ENCODE data around the gene WDR46. TPM values are rescaled to one million over a fixed set of nuclear protein-coding genes. Genes with fewer than 3 reads are reported as not detected.

Gene WDR46
- total and polyA plus RNA-seq, 12 donors = 11.0 to 40.6 (median 17.8) TPM

- WGBS, 2 donors = 0% methylated on average over 58 of the region's 58 CpGs
- H3K9me3 ChIP-seq = no peaks in the 10 kb centered on the region
- ATAC-seq (peak; percentile 94 to 98 (median 97)), DNase-seq (peak; percentile 97 to 98)
- H3K4me1 ChIP-seq = peaks cover 7 to 33% (median 22%) of the 10 kb centered on the region in 9 donors
- peak in 5 of 9 donors; percentile 28 to 56 (median 36) for TF ChIP-seq CTCF (IDR thresholded peaks at IDR 0.05)
- intact Hi-C loops (cut with DNase I) = loop anchor here (1.0 to 10.0 kb wide), 22 partner anchors 37 to 355 kb away; partner anchors contain the start of genes RXRB (in 3 of the 10), SLC39A7 (in 3 of the 10), HSD17B8 (in 2 of the 10) and HLA-DOA (in 1 of the 10)
- peak overlapping the region; percentile 22 to 76 (median 61) for H3K4me3 ChIP-seq
- peaks cover 0 to 12% (median 0%) of the 10 kb centered on the region in 7 donors for H3K27me3 ChIP-seq
- peak overlapping the region; percentile 82 to 96 (median 92) for H3K27ac ChIP-seq
- peaks cover 0 to 34% (median 8%) of the 10 kb centered on the region in 9 donors for H3K36me3 ChIP-seq
Observed at GRCh38 chr6:33248932-33249731, 39.9 kb downstream of the WDR46 start.

- Histone ChIP-seq H3K9me3 (no peaks in the 10 kb centered on the region), H3K4me1 (peaks cover 7 to 33% (median 22%) of the 10 kb centered on the region in 9 donors), H3K27ac (peak overlapping the region; percentile 19 to 96 (median 92)), H3K27me3 (peaks cover 0 to 12% (median 0%) of the 10 kb centered on the region in 7 donors), H3K36me3 (peaks cover 0 to 28% (median 5%) of the 10 kb centered on the region in 9 donors), H3K4me3 (peak overlapping the region; percentile 16 to 76 (median 61))
- intact Hi-C loops (cut with DNase I) = loop anchor here (1.0 to 10.0 kb wide), 20 partner anchors 36 to 314 kb away; partner anchors contain the start of genes RXRB (in 3 of the 10), SLC39A7 (in 3 of the 10), HSD17B8 (in 2 of the 10) and HLA-DOA (in 1 of the 10)
- peak in 3 of 9 donors; percentile 3 to 33 (median 23) for TF ChIP-seq CTCF (IDR thresholded peaks at IDR 0.05)
- WGBS, 2 donors = 0 to 2% methylated on average over 18 of the region's 18 CpGs
- DNase-seq (no peak), ATAC-seq (peak; percentile 6 to 39 (median 14))
Observed at GRCh38 chr6:33248643-33248931, 40.5 kb downstream of the WDR46 start.

- Histone ChIP-seq H3K9me3 (no peaks in the 10 kb centered on the region), H3K27me3 (peaks cover 0 to 12% (median 0%) of the 10 kb centered on the region in 7 donors), H3K36me3 (peaks cover 0 to 26% (median 4%) of the 10 kb centered on the region in 9 donors), H3K4me3 (peak overlapping the region; percentile 16 to 76 (median 61)), H3K27ac (peak overlapping the region; percentile 19 to 96 (median 92)), H3K4me1 (peaks cover 7 to 33% (median 22%) of the 10 kb centered on the region in 9 donors)
- 5% methylated on average over 28 of the region's 28 CpGs for WGBS, 2 donors
- DNase-seq = peak; percentile 90
- ATAC-seq = peak; percentile 53 to 85 (median 74)
- peak; percentile 94 to 100 (median 98) for TF ChIP-seq CTCF (IDR thresholded peaks at IDR 0.05)
- intact Hi-C loops (cut with DNase I) = loop anchor here (1.0 to 10.0 kb wide), 20 partner anchors 36 to 313 kb away; partner anchors contain the start of genes RXRB (in 3 of the 10), SLC39A7 (in 3 of the 10), HSD17B8 (in 2 of the 10) and HLA-DOA (in 1 of the 10)
Observed at GRCh38 chr6:33247977-33248642, 40.9 kb downstream of the WDR46 start.

GRCh38 chr6:33243476-33243875, 45.6 kb downstream of the WDR46 start:
- intact Hi-C loops (cut with DNase I) = loop anchor here in 5 of 10 donors (10.0 kb wide), 4 partner anchors 129 to 309 kb away; partner anchors contain the start of gene HLA-DOA (in 1 of the 5)
- no peak for ATAC-seq
- no peak for DNase-seq
- Histone ChIP-seq H3K4me1 (peaks cover 0 to 9% (median 3%) of the 10 kb centered on the region in 9 donors), H3K27me3 (peaks cover 0 to 43% (median 13%) of the 10 kb centered on the region in 7 donors), H3K9me3 (no peaks in the 10 kb centered on the region), H3K4me3 (no peak overlapping the region), H3K27ac (no peak overlapping the region), H3K36me3 (no peaks in the 10 kb centered on the region)
- WGBS, 2 donors = 41 to 46% methylated on average over 1 of the region's 1 CpG
- no peak for TF ChIP-seq CTCF (IDR thresholded peaks at IDR 0.05)
